ENCODE measurements around the gene FNDC5.

The FNDC5 gene

GRCh38 chr1:32887623-32888022 is 16.9 kb upstream of the FNDC5 start:
- TF ChIP-seq CTCF (IDR thresholded peaks at IDR 0.05; ENCODE audit: insufficient read depth, low read depth, low read length, missing control alignments) = no peak
- DNase-seq (ENCODE audit: low read depth) = no peak
- H3K4me3 ChIP-seq (ENCODE audit: low read length) = no peak overlapping the region

- H3K4me3 ChIP-seq (ENCODE audit: low read length) = no peak overlapping the region
- TF ChIP-seq CTCF (IDR thresholded peaks at IDR 0.05; ENCODE audit: insufficient read depth, low read depth, low read length, missing control alignments) = no peak
- no peak for DNase-seq (ENCODE audit: low read depth)
Measured at GRCh38 chr1:32886828-32887414, 16.2 kb upstream of the FNDC5 start.

GRCh38 chr1:32886004-32886827 is 15.5 kb upstream of the FNDC5 start, which contains the start of gene HPCA:
TSS of gene HPCA (plus strand) at chr1:32886491. CDS start at chr1:32888899, 2,408 bp downstream.
- H3K4me3 ChIP-seq (ENCODE audit: low read length) = no peak within 1 kb of the TSS
- peak; percentile 71 for DNase-seq (ENCODE audit: low read depth)
- peak; percentile 51 for TF ChIP-seq CTCF (IDR thresholded peaks at IDR 0.05; ENCODE audit: insufficient read depth, low read depth, low read length, missing control alignments)

GRCh38 chr1:32885676-32886003 is 14.9 kb upstream of the FNDC5 start:
- TF ChIP-seq CTCF (IDR thresholded peaks at IDR 0.05; ENCODE audit: insufficient read depth, low read depth, low read length, missing control alignments) = no peak
- no peak overlapping the region for H3K4me3 ChIP-seq (ENCODE audit: low read length)
- no peak for DNase-seq (ENCODE audit: low read depth)

GRCh38 chr1:32884726-32885125 is 14.0 kb upstream of the FNDC5 start:
- no peak for DNase-seq (ENCODE audit: low read depth)
- no peak overlapping the region for H3K4me3 ChIP-seq (ENCODE audit: low read length)
- TF ChIP-seq CTCF (IDR thresholded peaks at IDR 0.05; ENCODE audit: insufficient read depth, low read depth, low read length, missing control alignments) = no peak

GRCh38 chr1:32884032-32884372 is 13.3 kb upstream of the FNDC5 start:
- TF ChIP-seq CTCF (IDR thresholded peaks at IDR 0.05; ENCODE audit: insufficient read depth, low read depth, low read length, missing control alignments) = no peak
- DNase-seq (ENCODE audit: low read depth) = no peak
- H3K4me3 ChIP-seq (ENCODE audit: low read length) = no peak overlapping the region

Measured in epithelial cell of esophagus (primary cell).